Mesendoderm (in vitro differentiated cells): Measurements from ENCODE around the gene PARK7.
"Not testable (repeated sequence)": the region's sequence is repeated elsewhere in the genome, so short reads cannot be mapped to it uniquely, and the experiment has no call there.

Experiments used
- DNase-seq: peaks from one replicate; pipeline ENCODE4 v3.0.0; 2013
- H2AK5ac ChIP-seq: 2 replicates; pipeline ENCODE4 v1.6.1; 2013; ENCODE audit warnings: low read length, inconsistent platforms
- H2BK120ac ChIP-seq: 2 replicates; pipeline ENCODE4 v1.6.1; 2013; ENCODE audit warnings: low read depth, mild to moderate bottlenecking, low read length, moderate library complexity, mixed read lengths
- H2BK15ac ChIP-seq: replicated peaks from 2 replicates; pipeline ENCODE4 v1.6.1; 2013; ENCODE audit warnings: low read depth, mild to moderate bottlenecking, moderate library complexity
- H2BK5ac ChIP-seq: 2 replicates; pipeline ENCODE4 v1.6.1; 2013; ENCODE audit warnings: low read length, inconsistent platforms
- H3K18ac ChIP-seq: 2 replicates; pipeline ENCODE4 v1.6.1; 2013; ENCODE audit warnings: mild to moderate bottlenecking, low read length, mixed read lengths
- H3K23ac ChIP-seq: one replicate; pipeline ENCODE4 v1.6.1; 2013; ENCODE audit warnings: low read length
- H3K27ac ChIP-seq: 2 replicates; pipeline ENCODE4 v1.5.1; 2013; ENCODE audit warnings: low read depth, mild to moderate bottlenecking, inconsistent platforms, low read length, moderate library complexity
- H3K27me3 ChIP-seq: 2 replicates; pipeline ENCODE4 v1.6.1; 2013; ENCODE audit warnings: low read length, control low read depth, mild to moderate bottlenecking, inconsistent platforms; ENCODE audit not compliant: insufficient read depth, poor library complexity
- H3K36me3 ChIP-seq: 2 replicates; pipeline ENCODE4 v1.6.1; 2013; ENCODE audit warnings: low read length, inconsistent platforms; ENCODE audit not compliant: control insufficient read depth, insufficient read depth
- H3K4ac ChIP-seq: one replicate; pipeline ENCODE4 v1.6.1; 2013; ENCODE audit warnings: low read depth, mild to moderate bottlenecking, low read length, moderate library complexity
- H3K4me1 ChIP-seq: 2 replicates; pipeline ENCODE4 v1.6.1; 2013; ENCODE audit warnings: low read depth, low read length, inconsistent platforms; ENCODE audit not compliant: control insufficient read depth
- H3K4me2 ChIP-seq: 2 replicates; pipeline ENCODE4 v1.6.1; 2013; ENCODE audit warnings: low read length
- H3K4me3 ChIP-seq: 2 replicates; pipeline ENCODE4 v1.5.1; 2013; ENCODE audit warnings: mild to moderate bottlenecking, low read length
- H3K56ac ChIP-seq: one replicate; pipeline ENCODE4 v1.6.1; 2013; ENCODE audit warnings: low read length
- H3K79me1 ChIP-seq: 2 replicates; pipeline ENCODE4 v1.6.1; 2013; ENCODE audit warnings: low read length, inconsistent platforms
- H3K79me2 ChIP-seq: 2 replicates; pipeline ENCODE4 v1.6.1; 2013; ENCODE audit warnings: mild to moderate bottlenecking, low read length; ENCODE audit not compliant: control insufficient read depth, insufficient read depth
- H3K9ac ChIP-seq: 2 replicates; pipeline ENCODE4 v1.6.1; 2013; ENCODE audit warnings: low read length, inconsistent platforms
- H4K5ac ChIP-seq: one replicate; pipeline ENCODE4 v1.6.1; 2013; ENCODE audit warnings: low read length
- H4K8ac ChIP-seq: one replicate; pipeline ENCODE4 v1.6.1; 2013; ENCODE audit warnings: low read depth, mild to moderate bottlenecking, control low read depth, low read length, moderate library complexity
- WGBS: extraction: QIAGEN DNeasy Blood & Tissue Kit; methylation state at CpG from one replicate; pipeline ENCODE4 v1.1.7; 2013; ENCODE audit warnings: low lambda C conversion rate, missing lambda C conversion rate; ENCODE audit not compliant: insufficient coverage; ENCODE audit errors: extremely low coverage; 5-methylcytosine and 5-hydroxymethylcytosine counted together

The PARK7 gene

DNA sequence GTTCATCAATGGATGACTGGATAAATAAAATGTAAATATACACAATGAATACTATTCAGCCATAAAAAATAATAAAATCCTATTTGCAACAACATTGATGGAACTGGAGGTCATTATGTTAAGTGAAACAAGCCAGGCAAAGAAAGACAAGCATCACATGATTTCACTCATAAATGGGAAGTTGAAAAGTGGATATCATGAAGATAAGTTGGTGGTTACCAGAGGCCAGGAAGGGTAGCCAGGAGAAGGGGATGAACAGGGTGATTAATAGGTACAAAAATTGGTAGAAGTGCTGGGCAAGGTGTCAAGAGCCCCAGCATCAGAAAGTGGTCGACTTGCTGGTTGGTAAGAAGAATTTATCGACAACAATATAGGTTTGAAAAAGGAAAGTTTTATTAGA, 1.3 kb upstream of the PARK7 start:
- no peak overlapping the region for H2BK120ac ChIP-seq
- no peak overlapping the region for H3K4me3 ChIP-seq
- H2BK5ac ChIP-seq, result no peak overlapping the region
- H3K79me2 ChIP-seq, result peaks cover 17% of the 10 kb centered on the region
- peaks cover 5% of the 10 kb centered on the region for H3K79me1 ChIP-seq
- WGBS, result no CpG with 5 or more reads among the region's 2 CpGs
- H3K4ac ChIP-seq, result no peak overlapping the region
- no peak overlapping the region for H3K9ac ChIP-seq
- H3K4me2 ChIP-seq, result no peak overlapping the region
- H3K18ac ChIP-seq, result peak overlapping the region; percentile 34
- H2AK5ac ChIP-seq, result no peak overlapping the region
- no peak overlapping the region for H4K8ac ChIP-seq
- peaks cover 3% of the 10 kb centered on the region for H3K36me3 ChIP-seq
- no peak for DNase-seq
- no peaks in the 10 kb centered on the region for H3K27me3 ChIP-seq
- no peak overlapping the region for H4K5ac ChIP-seq
- no peak overlapping the region for H2BK15ac ChIP-seq
- no peak overlapping the region for H3K27ac ChIP-seq
- H3K23ac ChIP-seq, result no peak overlapping the region
- peak overlapping the region; percentile 53 for H3K56ac ChIP-seq
- H3K4me1 ChIP-seq, result peaks cover 2% of the 10 kb centered on the region

DNA sequence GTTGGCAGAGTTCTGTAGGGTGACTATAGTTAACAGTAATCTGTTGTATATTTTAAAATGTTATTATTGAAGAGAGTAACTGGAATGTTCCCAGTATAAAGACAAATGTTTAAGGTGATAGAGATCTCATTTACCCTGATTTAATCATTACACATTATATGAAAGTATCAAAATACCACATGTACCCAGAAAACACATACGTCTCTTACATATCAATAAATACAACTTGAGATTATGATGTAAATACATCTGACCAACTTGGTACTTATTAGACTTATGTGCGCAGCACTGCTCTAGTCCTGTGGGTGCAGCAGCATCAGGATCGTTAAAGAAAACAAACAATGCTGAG, 670 bp upstream of the PARK7 start:
- H3K4me2 ChIP-seq, result peak overlapping the region; percentile 6
- DNase-seq, result no peak

DNA sequence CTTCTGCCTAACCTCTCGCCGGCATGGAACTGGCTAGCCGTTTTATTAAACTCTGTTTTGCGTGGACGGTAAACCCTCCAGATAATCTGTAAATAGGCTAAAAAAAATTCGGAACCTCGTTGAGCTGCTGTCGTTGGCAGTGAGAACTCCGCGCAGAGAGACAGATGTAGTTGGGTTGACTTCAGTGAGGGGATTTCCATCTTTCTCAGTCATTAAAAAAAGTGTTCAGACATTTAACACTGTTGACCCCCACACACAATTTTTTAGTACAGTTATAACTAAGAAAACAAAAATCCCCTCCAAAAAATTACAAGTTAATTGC, 464 bp downstream of the PARK7 start:
- no peak overlapping the region for H2BK15ac ChIP-seq
- H3K4me2 ChIP-seq, result peak overlapping the region; percentile 39
- no peak overlapping the region for H3K23ac ChIP-seq
- no peak overlapping the region for H4K5ac ChIP-seq
- no peak for DNase-seq
- peaks cover 5% of the 10 kb centered on the region for H3K79me1 ChIP-seq
- no peak overlapping the region for H3K18ac ChIP-seq
- no peak overlapping the region for H3K4ac ChIP-seq
- peaks cover 2% of the 10 kb centered on the region for H3K4me1 ChIP-seq
- no CpG with 5 or more reads among the region's 10 CpGs for WGBS
- no peaks in the 10 kb centered on the region for H3K27me3 ChIP-seq
- peak overlapping the region; percentile 77 for H3K4me3 ChIP-seq
- H2AK5ac ChIP-seq, result no peak overlapping the region
- H2BK120ac ChIP-seq, result no peak overlapping the region
- peak overlapping the region; percentile 98 for H3K56ac ChIP-seq
- no peak overlapping the region for H2BK5ac ChIP-seq
- H3K36me3 ChIP-seq, result peaks cover 5% of the 10 kb centered on the region
- H4K8ac ChIP-seq, result no peak overlapping the region
- peaks cover 22% of the 10 kb centered on the region for H3K79me2 ChIP-seq
- peak overlapping the region; percentile 96 for H3K9ac ChIP-seq
- no peak overlapping the region for H3K27ac ChIP-seq

More for the DNA sequence above, 670 bp upstream of the PARK7 start:
- H3K4me1 ChIP-seq, result peaks cover 2% of the 10 kb centered on the region
- no peak overlapping the region for H2AK5ac ChIP-seq
- no peak overlapping the region for H2BK5ac ChIP-seq
- peaks cover 17% of the 10 kb centered on the region for H3K79me2 ChIP-seq
- no peak overlapping the region for H3K23ac ChIP-seq
- no peak overlapping the region for H4K5ac ChIP-seq
- H3K56ac ChIP-seq, result peak overlapping the region; percentile 96
- H2BK15ac ChIP-seq, result no peak overlapping the region
- H3K79me1 ChIP-seq, result peaks cover 5% of the 10 kb centered on the region
- no peak overlapping the region for H4K8ac ChIP-seq
- H3K9ac ChIP-seq, result peak overlapping the region; percentile 90
- H2BK120ac ChIP-seq, result no peak overlapping the region
- peak overlapping the region; percentile 76 for H3K4me3 ChIP-seq
- H3K27ac ChIP-seq, result peak overlapping the region; percentile 81
- peak overlapping the region; percentile 95 for H3K4ac ChIP-seq
- H3K27me3 ChIP-seq, result no peaks in the 10 kb centered on the region
- H3K36me3 ChIP-seq, result peaks cover 3% of the 10 kb centered on the region
- WGBS, result 100% methylated on average over 1 of the region's 3 CpGs
- peak overlapping the region; percentile 88 for H3K18ac ChIP-seq

DNA sequence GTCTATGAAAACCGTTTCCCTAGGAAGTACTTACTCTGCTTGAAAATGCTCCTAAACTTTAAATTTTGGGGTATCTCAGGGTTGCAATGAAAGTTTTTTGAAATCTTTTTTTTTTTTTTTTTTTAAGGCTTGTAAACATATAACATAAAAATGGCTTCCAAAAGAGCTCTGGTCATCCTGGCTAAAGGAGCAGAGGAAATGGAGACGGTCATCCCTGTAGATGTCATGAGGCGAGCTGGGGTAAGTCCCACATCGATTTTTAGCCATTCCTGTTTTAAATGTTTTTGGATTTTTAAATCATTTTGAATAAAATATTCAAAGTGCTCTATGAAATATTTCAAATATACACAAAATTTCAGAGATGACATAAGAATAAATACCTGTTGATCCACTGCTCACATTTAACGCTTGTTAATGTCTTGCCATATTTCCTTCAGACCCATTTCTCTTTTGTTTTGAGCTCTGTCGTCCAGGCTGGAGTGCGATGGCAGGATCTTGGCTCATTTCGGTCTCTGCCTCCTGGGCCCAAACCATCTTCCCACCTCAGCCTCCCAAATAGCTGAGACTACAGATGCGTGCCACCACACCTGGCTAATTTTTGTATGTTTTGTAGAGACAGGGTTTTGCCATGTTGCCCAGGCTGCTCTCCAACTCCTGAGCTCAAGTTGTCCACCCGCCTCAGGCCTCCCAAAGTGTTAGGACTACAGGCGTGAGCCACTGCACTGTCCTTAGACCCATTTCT, 1.3 kb downstream of the PARK7 start:
- H2AK5ac ChIP-seq, result no peak overlapping the region
- peak overlapping the region; percentile 96 for H3K9ac ChIP-seq
- H4K8ac ChIP-seq, result no peak overlapping the region
- no peak overlapping the region for H2BK120ac ChIP-seq
- H3K27ac ChIP-seq, result no peak overlapping the region
- H3K4me1 ChIP-seq, result peaks cover 2% of the 10 kb centered on the region
- peak overlapping the region; percentile 39 for H3K4me2 ChIP-seq
- peaks cover 5% of the 10 kb centered on the region for H3K36me3 ChIP-seq
- H3K56ac ChIP-seq, result peak overlapping the region; percentile 2
- peaks cover 5% of the 10 kb centered on the region for H3K79me1 ChIP-seq
- no peak overlapping the region for H3K4me3 ChIP-seq
- H2BK5ac ChIP-seq, result no peak overlapping the region
- DNase-seq, result no peak
- no peaks in the 10 kb centered on the region for H3K27me3 ChIP-seq
- H2BK15ac ChIP-seq, result no peak overlapping the region
- no peak overlapping the region for H4K5ac ChIP-seq
- H3K79me2 ChIP-seq, result peaks cover 25% of the 10 kb centered on the region
- H3K4ac ChIP-seq, result no peak overlapping the region
- no peak overlapping the region for H3K18ac ChIP-seq
- WGBS, result no CpG with 5 or more reads among the region's 11 CpGs
- no peak overlapping the region for H3K23ac ChIP-seq

DNA sequence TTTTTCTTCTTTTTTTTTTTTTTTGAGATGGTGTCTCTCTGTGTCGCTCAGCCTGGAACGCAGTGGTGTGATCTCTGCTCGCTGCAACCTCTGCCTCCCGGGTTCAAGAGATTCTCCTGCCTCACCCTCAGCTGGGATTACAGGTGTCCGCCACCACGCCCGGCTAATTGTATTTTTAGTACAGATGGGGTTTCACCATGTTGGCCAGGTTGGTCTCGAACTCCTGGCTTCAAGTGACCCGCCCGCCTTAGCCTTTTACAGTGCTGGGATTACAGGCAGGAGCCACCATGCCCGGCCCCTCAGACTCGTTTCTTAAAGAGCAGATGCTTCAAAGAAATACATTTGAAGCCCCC, 1.8 kb downstream of the PARK7 start:
- not testable (repeated sequence) for H3K79me1 ChIP-seq, H3K9ac ChIP-seq, H3K36me3 ChIP-seq, H3K18ac ChIP-seq, H2AK5ac ChIP-seq, H3K4me2 ChIP-seq, H2BK5ac ChIP-seq, H3K27ac ChIP-seq, H3K23ac ChIP-seq, H3K4ac ChIP-seq, H2BK15ac ChIP-seq, H3K27me3 ChIP-seq, H3K4me3 ChIP-seq, H3K56ac ChIP-seq, DNase-seq, H4K8ac ChIP-seq, H4K5ac ChIP-seq, H2BK120ac ChIP-seq, H3K4me1 ChIP-seq
- peaks cover 25% of the 10 kb centered on the region for H3K79me2 ChIP-seq
- no CpG with 5 or more reads among the region's 12 CpGs for WGBS

DNA sequence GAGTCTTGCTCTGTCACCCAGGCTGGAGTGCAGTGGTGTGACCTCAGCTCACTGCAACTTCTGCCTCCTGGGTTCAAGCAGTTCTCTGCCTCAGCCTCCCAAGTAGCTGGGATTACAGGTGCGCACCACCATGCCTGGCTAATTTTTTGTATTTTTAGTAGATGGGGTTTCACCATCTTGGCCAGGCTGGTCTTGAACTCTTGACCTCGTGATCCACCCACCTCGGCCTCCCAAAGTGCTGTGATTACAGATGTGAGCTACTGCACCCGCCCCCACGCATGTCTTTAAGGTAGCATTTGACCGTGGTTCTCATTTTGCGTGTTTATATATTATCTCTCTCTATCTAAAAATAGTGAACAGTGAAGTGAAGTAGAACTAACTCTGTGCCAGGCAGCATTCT, 2.3 kb downstream of the PARK7 start:
- H3K4ac ChIP-seq, H2BK5ac ChIP-seq, H3K4me1 ChIP-seq, H3K4me2 ChIP-seq, H3K27ac ChIP-seq, H2AK5ac ChIP-seq, H3K36me3 ChIP-seq, H4K8ac ChIP-seq, DNase-seq, H3K23ac ChIP-seq, H3K79me1 ChIP-seq, H4K5ac ChIP-seq, H3K9ac ChIP-seq, H3K18ac ChIP-seq, H2BK120ac ChIP-seq, H3K56ac ChIP-seq, H3K4me3 ChIP-seq, H3K27me3 ChIP-seq, H2BK15ac ChIP-seq: not testable (repeated sequence)
- no CpG with 5 or more reads among the region's 7 CpGs for WGBS
- peaks cover 25% of the 10 kb centered on the region for H3K79me2 ChIP-seq
